Ectodermal cell (in vitro differentiated cells): ENCODE data around the gene WDFY4.

Experiments
- H3K27ac ChIP-seq: 2 replicates; pipeline ENCODE4 v1.7.0; 2013; ENCODE audit warnings: mild to moderate bottlenecking, low read depth, low read length; ENCODE audit not compliant: insufficient read depth, poor library complexity, severe bottlenecking
- H3K27me3 ChIP-seq: 2 replicates; pipeline ENCODE4 v1.7.0; 2013; ENCODE audit warnings: mild to moderate bottlenecking, low read length; ENCODE audit not compliant: insufficient read depth, control insufficient read depth, poor library complexity, severe bottlenecking
- H3K36me3 ChIP-seq: one replicate; pipeline ENCODE4 v1.7.0; 2013; ENCODE audit warnings: low read length; ENCODE audit not compliant: control insufficient read depth, insufficient read depth
- H3K4me1 ChIP-seq: one replicate; pipeline ENCODE4 v1.7.0; 2013; ENCODE audit warnings: low read length; ENCODE audit not compliant: control insufficient read depth, insufficient read depth
- H3K4me3 ChIP-seq: 2 replicates; pipeline ENCODE4 v1.7.0; 2013; ENCODE audit warnings: low read depth, low read length, control low read depth; ENCODE audit not compliant: insufficient read depth
- H3K9me3 ChIP-seq: 2 replicates; pipeline ENCODE4 v1.7.0; 2013; ENCODE audit warnings: mild to moderate bottlenecking, low read length, moderate library complexity; ENCODE audit not compliant: control insufficient read depth
- WGBS, 2 experiments: methylation state at CpG; one replicate each; pipeline ENCODE4 v1.1.7; 2013; ENCODE audit warnings: missing lambda C conversion rate in 2 of 2; 5-methylcytosine and 5-hydroxymethylcytosine counted together

Gene WDFY4

DNA sequence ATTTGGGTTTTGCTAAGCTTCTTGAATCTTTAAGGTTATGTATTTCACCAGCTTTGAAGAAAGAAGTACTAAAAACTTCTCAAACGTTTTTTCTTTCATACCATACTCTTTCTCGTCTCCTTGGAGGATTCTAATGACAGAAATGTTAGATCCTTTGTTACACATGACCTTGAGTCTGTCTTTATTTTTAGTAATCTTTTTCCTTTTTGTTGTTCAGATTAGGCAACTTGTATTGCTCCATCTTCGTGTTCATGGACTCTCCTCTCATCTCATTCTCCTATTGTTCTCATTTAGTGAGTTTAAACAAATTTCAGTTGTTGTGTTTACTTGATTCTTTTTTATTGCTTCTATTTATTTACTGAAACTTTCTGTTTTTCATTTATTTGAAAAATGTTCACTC lies 73.7 kb downstream of the WDFY4 start:
- no peaks in the 10 kb centered on the region for H3K9me3 ChIP-seq
- 94% methylated on average over 2 of the region's 3 CpGs; no CpG with 5 or more reads in 1 of the 2 experiments for WGBS, 2 experiments
- no peaks in the 10 kb centered on the region for H3K27me3 ChIP-seq
- H3K4me1 ChIP-seq: no peaks in the 10 kb centered on the region
- no peak overlapping the region for H3K4me3 ChIP-seq
- H3K36me3 ChIP-seq: no peaks in the 10 kb centered on the region
- H3K27ac ChIP-seq: no peak overlapping the region

DNA sequence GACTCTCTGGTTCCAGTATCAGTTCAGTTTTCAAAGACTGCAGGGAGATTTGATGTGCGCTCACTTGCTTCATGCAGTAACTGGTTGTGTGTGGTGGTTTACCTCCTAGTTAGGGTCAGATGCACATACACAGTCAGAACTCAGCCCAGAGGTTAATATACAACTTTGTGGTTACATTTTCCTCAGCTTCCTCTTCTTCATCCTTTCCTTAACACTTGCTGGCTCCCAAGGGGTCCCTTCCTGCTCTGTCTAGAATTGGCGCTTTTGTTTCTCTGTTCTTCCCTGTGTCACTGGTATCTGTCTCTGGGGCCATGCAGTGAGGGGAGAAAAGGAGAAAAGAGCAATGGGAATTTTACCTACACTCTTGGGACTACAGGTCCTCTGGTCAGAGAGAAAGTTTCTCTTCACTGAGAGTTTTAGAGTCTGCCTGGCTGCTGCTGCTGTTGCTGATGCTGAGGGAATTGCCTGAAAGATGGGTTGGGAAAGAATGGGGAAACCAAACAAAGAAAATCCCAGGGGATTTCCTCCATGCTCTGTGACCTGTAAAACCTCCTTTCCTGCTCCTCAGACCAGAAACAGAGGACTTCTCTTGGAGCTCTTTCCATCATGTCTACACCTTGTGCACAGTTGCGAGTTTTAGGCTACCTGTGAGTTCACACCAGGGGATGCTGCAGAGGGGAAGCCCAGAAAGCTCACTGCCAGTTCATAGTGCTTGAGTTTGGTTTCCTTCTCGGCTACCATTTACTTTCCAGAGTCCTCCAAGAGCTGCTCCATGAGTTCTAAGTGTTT lies 74.6 kb downstream of the WDFY4 start:
- Histone ChIP-seq H3K9me3 (no peaks in the 10 kb centered on the region), H3K4me1 (no peaks in the 10 kb centered on the region), H3K27me3 (no peaks in the 10 kb centered on the region), H3K36me3 (no peaks in the 10 kb centered on the region), H3K4me3 (no peak overlapping the region), H3K27ac (no peak overlapping the region)
- 90 to 92% methylated on average over 4 of the region's 4 CpGs for WGBS, 2 experiments

DNA sequence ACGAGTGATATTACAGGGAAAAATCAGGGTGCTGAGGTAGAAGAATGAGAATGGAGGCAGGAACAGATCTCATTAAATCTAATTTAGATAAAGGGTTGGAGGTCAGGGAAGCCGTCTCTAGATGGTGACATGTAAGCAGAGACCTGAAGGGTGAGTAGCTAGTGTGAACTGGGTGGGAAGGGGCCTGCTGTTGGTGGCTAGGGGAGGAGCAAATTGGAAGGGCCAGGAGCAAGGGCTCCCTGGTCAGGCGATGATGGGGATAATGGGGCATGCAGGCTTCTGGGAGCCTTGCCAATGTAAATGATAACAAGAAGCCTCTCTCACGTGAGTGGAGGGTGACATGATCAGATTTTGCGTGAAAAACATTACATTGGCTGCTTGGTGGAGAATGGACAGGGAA lies 76.3 kb downstream of the WDFY4 start:
- H3K36me3 ChIP-seq: no peaks in the 10 kb centered on the region
- H3K27me3 ChIP-seq: no peaks in the 10 kb centered on the region
- H3K4me1 ChIP-seq: no peaks in the 10 kb centered on the region
- H3K9me3 ChIP-seq: no peaks in the 10 kb centered on the region
- H3K27ac ChIP-seq: no peak overlapping the region
- no peak overlapping the region for H3K4me3 ChIP-seq
- WGBS, 2 experiments: 92 to 93% methylated on average over 5 of the region's 5 CpGs

DNA sequence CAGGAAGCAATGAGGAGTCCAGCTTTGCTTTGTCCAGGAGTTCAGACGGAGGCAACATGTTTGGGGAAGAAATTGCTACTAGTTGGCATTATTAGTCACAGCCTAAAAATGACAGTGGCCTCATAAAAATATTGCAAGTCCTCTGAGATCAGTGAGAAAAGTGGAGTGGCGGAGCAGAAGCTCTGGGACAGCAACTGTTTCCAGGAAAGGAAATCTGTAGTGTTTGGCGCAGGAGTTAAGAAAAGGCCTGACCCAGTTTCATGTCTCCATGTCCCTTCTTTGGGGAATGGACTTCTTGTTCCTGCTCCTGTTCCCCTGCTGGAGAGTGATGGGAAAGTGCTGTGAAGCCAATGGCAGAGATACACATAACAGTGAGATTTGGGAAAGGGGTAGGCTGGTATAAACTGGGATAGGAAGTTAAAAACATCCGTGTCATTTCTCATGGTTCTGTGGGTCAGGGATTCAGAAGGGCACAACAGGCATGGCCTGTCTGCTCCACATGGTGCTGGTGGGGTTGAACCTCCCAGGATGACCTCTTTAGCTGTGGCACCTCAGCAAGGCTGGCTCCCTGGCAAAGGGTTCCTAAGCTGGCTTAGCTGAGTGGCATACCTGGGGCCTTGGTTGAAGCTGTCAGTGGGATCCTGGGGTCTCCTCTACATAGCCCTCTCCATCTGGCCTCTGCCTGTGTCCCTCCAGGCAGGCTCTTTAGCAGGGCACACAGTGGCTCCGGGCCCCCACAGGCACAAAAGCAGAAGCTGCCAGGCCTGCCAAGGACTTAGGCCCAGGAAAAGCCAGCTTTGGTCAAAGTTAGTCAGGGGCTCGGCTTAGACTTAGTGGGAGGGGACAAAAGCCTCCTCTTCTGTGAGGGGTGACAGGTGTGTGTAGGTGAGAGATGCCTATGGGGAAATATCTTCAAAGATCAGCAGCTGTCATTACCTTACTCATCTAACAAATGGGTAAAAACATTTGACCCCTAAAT lies 77.7 kb downstream of the WDFY4 start:
- H3K4me1 ChIP-seq: no peaks in the 10 kb centered on the region
- WGBS, 2 experiments: 93 to 95% methylated on average over 6 of the region's 6 CpGs
- H3K27me3 ChIP-seq: no peaks in the 10 kb centered on the region

DNA sequence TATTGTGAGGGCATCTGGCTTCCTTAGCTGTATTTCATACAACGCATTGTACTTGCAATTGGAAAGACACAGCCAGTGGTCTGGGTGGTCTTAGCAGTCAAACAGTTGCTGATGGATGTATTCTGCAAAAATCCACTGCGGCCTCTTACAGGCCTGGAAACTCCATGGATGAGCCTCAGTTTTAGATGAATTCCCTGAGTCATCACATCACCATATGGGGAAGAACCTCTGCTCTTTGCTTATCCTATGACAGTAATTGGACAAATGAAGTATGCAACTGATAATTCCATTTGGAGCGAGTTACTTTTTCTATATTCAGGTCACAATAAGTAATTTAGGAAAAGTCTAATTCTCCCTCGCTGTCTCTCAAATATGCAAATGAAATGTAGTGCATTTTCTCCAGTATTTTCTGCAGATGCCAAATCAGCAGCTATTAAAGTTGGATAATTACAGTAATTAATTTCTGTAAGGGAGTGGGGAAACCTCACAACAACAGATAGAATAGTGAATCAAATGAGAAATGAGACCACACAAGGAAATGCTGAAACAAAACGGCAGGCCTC lies 78.8 kb downstream of the WDFY4 start:
- no peaks in the 10 kb centered on the region for H3K36me3 ChIP-seq
- H3K9me3 ChIP-seq: no peaks in the 10 kb centered on the region
- H3K27ac ChIP-seq: no peak overlapping the region
- H3K4me3 ChIP-seq: no peak overlapping the region
- H3K27me3 ChIP-seq: no peaks in the 10 kb centered on the region
- 93% methylated on average over 5 of the region's 5 CpGs for WGBS, 2 experiments
- H3K4me1 ChIP-seq: no peaks in the 10 kb centered on the region

More for the DNA sequence above, 77.7 kb downstream of the WDFY4 start:
- no peak overlapping the region for H3K4me3 ChIP-seq
- no peaks in the 10 kb centered on the region for H3K36me3 ChIP-seq
- no peak overlapping the region for H3K27ac ChIP-seq
- no peaks in the 10 kb centered on the region for H3K9me3 ChIP-seq

DNA sequence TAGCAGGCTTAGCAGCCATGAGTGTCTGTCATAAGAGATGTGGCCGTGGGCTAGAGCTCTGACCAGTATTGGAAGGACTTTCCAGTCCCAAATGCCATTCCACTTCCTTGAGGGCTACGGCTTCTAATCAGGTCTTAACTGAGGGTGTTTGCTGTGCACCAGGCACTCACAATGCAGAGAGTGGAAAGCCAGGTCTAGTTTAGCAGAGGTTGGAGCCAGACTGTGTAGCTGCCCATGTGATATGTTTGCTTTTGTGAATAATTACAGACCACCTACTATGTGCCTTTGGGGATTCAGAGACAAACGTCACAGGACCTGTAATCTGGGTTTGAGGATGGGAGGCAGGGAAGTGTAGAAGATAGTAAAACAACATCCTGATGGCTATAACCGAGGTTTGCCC lies 79.8 kb downstream of the WDFY4 start:
- Histone ChIP-seq H3K4me1 (no peaks in the 10 kb centered on the region), H3K27ac (no peak overlapping the region), H3K36me3 (no peaks in the 10 kb centered on the region), H3K4me3 (no peak overlapping the region), H3K9me3 (no peaks in the 10 kb centered on the region), H3K27me3 (no peaks in the 10 kb centered on the region)
- WGBS, 2 experiments: 87 to 91% methylated on average over 4 of the region's 4 CpGs

DNA sequence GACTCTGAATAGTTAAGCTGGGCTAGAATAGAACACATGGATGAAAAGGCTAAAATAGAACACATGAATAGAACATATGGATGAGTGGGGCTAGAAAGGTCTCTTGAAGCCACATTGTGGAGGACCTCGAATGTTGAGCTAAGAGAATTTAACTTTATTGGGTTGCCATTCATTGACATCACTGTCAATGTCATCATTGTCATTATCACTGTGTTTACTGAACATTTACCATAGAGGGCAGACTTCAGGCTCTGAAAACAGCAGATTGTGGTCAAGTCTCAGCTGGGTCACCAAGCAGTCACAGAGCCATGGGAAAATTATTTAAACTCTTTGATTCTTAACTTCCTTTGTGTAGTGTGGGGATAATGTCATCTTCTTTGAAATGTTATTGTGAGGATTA lies 80.4 kb downstream of the WDFY4 start:
- Histone ChIP-seq H3K36me3 (no peaks in the 10 kb centered on the region), H3K27me3 (no peaks in the 10 kb centered on the region), H3K4me1 (no peaks in the 10 kb centered on the region), H3K9me3 (no peaks in the 10 kb centered on the region), H3K4me3 (no peak overlapping the region), H3K27ac (no peak overlapping the region)
- WGBS, 2 experiments: 89 to 93% methylated on average over 1 of the region's 1 CpG

DNA sequence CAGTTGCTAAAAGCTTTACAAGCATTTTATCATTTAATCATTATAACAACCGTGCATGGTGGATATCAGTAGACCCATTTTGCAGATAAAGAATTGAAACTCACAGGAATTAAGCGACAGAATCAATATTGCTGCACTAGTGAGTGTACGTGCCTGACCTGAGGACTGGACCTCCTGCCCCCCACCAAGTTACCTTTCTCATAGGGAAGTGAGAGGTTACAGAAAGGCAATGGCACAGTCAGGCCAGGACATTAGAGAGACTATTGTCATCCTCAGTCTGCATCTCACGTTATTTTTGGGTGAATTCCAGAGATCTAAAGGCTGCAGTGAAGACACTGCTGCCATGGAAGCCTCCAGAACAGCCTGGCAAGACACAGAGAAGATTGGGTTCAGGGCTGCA lies 80.9 kb downstream of the WDFY4 start:
- Histone ChIP-seq H3K27me3 (no peaks in the 10 kb centered on the region), H3K4me3 (no peak overlapping the region), H3K27ac (no peak overlapping the region), H3K9me3 (no peaks in the 10 kb centered on the region), H3K36me3 (no peaks in the 10 kb centered on the region), H3K4me1 (no peaks in the 10 kb centered on the region)
- WGBS, 2 experiments: 93 to 94% methylated on average over 4 of the region's 4 CpGs

DNA sequence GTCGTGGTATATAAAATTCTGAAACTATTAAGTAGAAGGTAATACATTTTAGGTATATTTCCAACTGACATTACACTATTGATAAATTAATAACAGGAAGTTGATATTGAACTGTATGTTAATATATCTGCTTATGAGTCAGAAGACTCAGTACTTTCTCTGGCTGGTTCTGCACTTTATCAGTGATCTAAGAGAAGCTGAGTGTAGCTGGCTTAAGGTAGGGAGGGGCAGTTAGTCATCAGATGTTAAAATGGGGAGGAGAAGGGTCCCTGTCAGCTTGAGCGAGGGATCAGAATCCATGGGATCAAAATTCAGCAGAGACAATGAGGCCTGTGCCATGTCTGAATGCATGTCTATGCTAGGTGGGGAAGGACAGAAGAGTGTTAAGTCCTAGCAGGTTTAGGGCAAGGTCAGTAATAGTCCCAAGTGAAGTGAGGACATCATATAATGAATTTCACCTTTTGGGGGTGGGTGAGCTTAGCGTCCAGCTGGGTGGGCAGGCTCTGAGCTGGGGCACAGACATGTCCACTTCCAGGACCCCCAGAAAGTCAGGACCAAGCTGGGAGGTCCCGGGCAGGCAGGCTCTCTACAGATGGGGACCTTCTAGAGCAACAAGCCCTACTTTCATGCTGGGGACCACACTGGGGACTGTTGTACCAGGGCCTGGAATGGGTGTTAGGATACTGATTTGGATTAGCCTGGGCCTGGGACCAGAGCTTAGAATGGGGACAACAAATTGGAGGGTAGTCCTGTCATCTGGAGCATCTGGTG lies 82.9 kb downstream of the WDFY4 start:
- no peaks in the 10 kb centered on the region for H3K27me3 ChIP-seq
- 93 to 94% methylated on average over 3 of the region's 4 CpGs for WGBS, 2 experiments
- no peak overlapping the region for H3K4me3 ChIP-seq
- H3K27ac ChIP-seq: no peak overlapping the region
- H3K9me3 ChIP-seq: no peaks in the 10 kb centered on the region
- no peaks in the 10 kb centered on the region for H3K4me1 ChIP-seq
- H3K36me3 ChIP-seq: no peaks in the 10 kb centered on the region
